Globus pallidus (tissue), 1 donor: ENCODE data around the gene COL25A1.
"Not testable (repeated sequence)": the region's sequence is repeated elsewhere in the genome, so short reads cannot be mapped to it uniquely, and the experiment has no call there.

Source experiments
- DNase-seq: peaks from one replicate; pipeline ENCODE4 v3.0.0-alpha.2; 2015; ENCODE audit warnings: low spot score

Gene COL25A1

GRCh38 chr4:109049926-109050325, 252.5 kb downstream of the COL25A1 start:
- DNase-seq: no peak

GRCh38 chr4:109046471-109047201, 255.8 kb downstream of the COL25A1 start:
- DNase-seq: no peak

GRCh38 chr4:109044431-109044830, 258.0 kb downstream of the COL25A1 start:
- DNase-seq: no peak

DNA sequence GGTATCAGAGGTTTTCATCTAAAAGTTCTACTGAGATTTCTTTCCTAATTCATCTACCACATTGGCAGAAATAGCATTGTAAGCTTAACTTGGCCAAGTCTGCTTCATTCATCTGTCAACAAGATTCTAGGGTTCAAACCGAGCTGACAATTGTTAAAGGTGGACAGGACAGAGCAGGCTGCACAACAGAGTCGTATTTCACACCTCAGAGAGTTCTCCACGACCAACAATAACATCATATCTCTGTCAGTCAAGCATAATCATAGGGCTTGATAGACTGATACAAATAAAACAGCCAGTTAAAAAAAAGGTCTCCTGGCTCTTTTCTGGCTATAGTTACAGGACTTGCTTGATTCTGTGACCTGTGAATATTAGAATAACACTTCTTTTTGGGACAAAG, 259.2 kb downstream of the COL25A1 start:
- no peak for DNase-seq

GRCh38 chr4:109041463-109042360, 260.7 kb downstream of the COL25A1 start:
- no peak for DNase-seq

DNA sequence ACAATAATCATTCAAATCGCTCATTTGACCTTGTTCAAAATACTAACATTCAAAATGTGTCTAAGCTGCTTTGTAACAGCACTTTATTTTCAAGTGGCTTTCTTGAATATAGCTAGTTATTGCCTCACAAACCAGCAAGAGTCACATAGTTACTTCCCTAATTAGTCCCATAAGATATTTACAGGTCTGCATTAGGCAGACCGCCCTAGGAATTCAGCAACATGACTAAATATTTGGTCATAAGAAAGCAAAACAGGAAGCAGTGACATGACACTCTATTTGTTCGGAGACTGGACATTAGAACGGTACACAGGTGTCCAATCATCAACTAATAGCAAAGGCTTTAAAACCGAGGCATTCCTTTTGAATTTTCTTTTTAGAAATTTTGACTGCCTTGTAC, 262.0 kb downstream of the COL25A1 start:
- DNase-seq: no peak

GRCh38 chr4:109037026-109037425, 265.4 kb downstream of the COL25A1 start:
- DNase-seq: no peak

- DNase-seq: no peak
These were observed 268.5 kb downstream of the COL25A1 start for GRCh38 chr4:109033993-109034392.

- no peak for DNase-seq
These were observed 269.8 kb downstream of the COL25A1 start for GRCh38 chr4:109032671-109033070.

- DNase-seq: no peak
These were observed 272.5 kb downstream of the COL25A1 start for GRCh38 chr4:109029987-109030386.

GRCh38 chr4:109027016-109027500, 275.4 kb downstream of the COL25A1 start:
- no peak for DNase-seq

DNA sequence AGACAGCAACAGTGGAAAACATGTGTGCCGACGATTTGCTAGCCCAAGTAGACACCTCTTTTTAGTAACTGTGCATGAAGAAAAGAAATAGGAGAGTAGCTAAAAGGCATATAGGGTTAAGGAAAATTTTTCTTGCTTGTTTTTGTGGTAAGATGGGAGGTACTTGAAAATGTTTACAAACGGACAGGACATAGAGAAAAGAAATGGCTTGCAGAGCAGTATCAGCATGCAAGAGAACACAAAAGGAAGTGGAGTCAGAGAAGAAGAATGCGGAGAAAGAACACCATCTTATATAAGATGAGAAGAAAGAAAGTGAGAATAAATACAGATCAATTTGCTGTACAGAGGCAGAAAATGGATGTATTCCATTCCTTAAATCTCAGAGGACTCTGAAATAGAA, 275.9 kb downstream of the COL25A1 start:
- no peak for DNase-seq

GRCh38 chr4:109025471-109026076, 276.9 kb downstream of the COL25A1 start:
- no peak for DNase-seq

- DNase-seq: no peak
These were observed 279.5 kb downstream of the COL25A1 start for GRCh38 chr4:109022961-109023360.

- not testable (repeated sequence) for DNase-seq
These were observed 280.8 kb downstream of the COL25A1 start for GRCh38 chr4:109021630-109022029.

GRCh38 chr4:109020861-109021260, 281.6 kb downstream of the COL25A1 start:
- no peak for DNase-seq

DNA sequence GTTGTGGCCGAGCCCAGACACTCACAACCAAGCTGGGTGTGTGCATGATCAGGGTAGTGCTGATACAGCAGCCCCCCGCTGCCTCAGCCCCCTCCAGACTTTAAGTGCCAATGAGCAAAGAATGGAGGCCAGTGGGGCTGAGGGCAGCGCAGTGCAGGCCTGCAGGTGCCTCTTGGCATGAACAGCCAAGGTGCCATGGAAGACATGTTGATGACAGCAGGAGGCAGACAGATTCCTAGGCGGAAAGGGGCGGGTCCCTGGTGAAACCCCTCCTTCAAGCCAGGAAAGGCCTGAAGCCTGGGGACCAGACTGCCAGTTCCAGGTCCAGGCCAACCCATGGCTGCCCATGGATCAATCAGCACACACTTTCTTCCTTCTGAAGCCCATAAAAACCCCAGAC, 286.3 kb downstream of the COL25A1 start:
- no peak for DNase-seq

GRCh38 chr4:109015413-109015810, 287.0 kb downstream of the COL25A1 start:
- no peak for DNase-seq

DNA sequence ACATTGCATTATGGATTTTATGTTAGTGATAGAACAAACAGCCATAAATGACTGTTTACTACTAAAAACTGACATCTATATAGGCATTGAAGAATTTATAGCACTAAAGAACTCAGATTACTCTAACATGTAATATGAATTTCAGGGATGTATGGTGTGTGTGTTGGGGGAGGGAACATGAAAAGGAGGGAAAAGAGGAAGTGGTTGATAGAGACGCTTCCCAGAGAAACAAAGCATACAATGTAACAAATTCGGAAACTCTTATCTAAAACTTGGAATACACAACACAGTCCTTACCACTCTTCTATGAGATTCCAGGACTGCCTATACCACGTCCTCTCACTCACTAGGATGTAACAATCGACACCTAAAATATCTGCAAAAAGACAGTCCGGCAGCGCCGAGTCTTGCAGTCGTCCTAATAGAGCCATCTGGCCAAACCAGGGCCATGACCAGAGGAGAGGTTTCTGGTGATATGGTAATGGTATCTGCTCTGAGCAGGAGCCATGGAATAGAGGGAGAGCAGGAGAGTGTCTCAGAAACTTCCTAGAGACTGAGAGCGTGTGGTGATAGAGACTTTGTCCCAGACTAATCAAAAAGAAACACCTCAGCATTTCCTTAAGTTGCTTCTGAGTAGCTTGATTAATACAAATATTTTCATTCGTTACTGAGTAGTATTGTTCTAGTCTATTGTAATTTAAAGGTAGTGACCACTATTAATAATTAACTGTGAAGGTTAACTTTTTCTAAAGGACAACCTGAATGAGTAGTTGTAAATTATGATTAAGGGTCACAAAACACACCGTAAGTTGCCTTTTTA, 287.7 kb downstream of the COL25A1 start:
- no peak for DNase-seq

GRCh38 chr4:109012286-109012880, 290.1 kb downstream of the COL25A1 start:
- no peak for DNase-seq
